GM18858 (cell line): ENCODE data around the gene CLSTN2.
"Not testable (repeated sequence)": the region's sequence is repeated elsewhere in the genome, so short reads cannot be mapped to it uniquely, and the experiment has no call there.

ENCODE experiments used
- ATAC-seq: cut with Tn5 transposase; IDR thresholded peaks from one replicate; pipeline ENCODE4 v1.9.1; 2021; ENCODE audit not compliant: unreplicated experiment

The CLSTN2 gene

DNA sequence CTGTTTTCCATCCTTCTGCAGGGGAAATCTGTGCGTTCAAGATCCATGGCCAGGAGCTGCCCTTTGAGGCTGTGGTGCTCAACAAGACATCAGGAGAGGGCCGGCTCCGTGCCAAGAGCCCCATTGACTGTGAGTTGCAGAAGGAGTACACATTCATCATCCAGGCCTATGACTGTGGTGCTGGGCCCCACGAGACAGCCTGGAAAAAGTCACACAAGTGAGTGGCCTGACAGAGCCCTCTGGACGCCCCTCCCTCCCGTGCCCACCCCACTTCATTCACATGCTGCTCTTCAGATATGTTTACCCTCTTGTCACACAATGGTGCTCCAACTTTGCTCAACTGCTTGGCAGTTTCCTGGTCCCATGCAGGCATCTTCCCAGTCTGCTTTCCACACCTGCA, 468.6 kb downstream of the CLSTN2 start:
- no peak for ATAC-seq

DNA sequence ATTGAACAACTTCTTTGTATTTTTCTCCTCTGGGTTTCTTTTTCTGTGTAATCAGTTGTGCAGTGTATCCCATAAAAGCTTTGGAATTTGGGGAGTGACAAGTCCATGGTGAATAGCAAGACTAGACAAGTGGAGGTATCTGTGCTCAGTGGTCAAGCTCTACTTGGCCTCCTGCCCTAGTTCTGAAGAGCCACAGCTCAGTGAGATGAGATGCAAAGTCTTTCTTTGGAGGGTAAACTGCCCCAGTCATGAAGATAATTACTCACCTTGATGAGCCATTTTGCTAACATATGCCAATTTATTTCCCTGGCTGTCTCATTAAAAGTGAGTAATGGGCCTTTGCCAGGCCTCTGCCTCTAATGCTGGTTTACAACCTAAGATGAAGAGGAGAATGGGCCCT, 471.7 kb downstream of the CLSTN2 start:
- ATAC-seq: no peak

- no peak for ATAC-seq
Observed at GRCh38 chr3:140408252-140408651, 473.3 kb downstream of the CLSTN2 start.

GRCh38 chr3:140416666-140417065, 481.7 kb downstream of the CLSTN2 start:
- ATAC-seq: no peak

GRCh38 chr3:140420621-140421357, 485.8 kb downstream of the CLSTN2 start:
- no peak for ATAC-seq

GRCh38 chr3:140421884-140422283, 486.9 kb downstream of the CLSTN2 start:
- no peak for ATAC-seq

GRCh38 chr3:140423146-140423545, 488.2 kb downstream of the CLSTN2 start:
- ATAC-seq: no peak

- not testable (repeated sequence) for ATAC-seq
Observed at GRCh38 chr3:140423574-140423973, 488.6 kb downstream of the CLSTN2 start.

DNA sequence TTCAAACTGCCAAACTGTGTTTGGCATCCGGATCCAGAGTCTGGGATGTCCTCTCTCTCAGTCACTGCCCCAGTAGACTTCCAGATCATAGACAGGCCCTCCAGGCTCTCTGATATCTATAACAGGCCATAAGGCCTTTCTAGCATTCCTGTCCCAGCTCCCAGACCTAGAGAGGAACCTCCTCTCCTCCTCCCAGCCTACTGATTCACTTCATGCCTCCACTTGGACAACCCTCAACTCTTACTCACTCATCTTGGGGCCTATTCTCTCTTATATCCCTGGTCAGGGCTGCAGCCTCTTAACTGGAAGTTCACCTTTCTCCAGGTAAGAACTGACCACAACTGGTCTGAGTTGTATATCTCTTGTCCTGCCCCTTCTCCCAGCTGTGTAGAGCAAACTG, 489.2 kb downstream of the CLSTN2 start:
- ATAC-seq: no peak

DNA sequence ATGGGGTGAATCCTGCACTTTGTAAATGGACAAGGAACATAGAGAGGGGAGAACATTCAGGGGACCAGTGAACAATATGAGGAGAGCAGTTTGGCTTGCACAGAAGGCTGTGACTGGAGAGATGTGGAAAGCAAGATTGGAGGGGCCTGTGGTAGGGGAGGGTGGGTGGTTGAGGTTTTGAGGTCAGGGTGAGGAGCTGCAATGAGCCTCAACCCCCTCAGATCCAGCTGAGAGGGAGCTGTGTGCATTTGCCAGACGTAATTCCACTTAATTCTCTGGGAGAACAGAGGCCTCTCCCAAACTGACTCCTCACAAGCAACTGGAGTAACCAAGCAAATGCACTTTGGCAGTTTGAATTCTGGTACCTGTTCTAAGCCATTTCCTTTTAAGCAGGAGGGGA, 489.7 kb downstream of the CLSTN2 start:
- no peak for ATAC-seq

DNA sequence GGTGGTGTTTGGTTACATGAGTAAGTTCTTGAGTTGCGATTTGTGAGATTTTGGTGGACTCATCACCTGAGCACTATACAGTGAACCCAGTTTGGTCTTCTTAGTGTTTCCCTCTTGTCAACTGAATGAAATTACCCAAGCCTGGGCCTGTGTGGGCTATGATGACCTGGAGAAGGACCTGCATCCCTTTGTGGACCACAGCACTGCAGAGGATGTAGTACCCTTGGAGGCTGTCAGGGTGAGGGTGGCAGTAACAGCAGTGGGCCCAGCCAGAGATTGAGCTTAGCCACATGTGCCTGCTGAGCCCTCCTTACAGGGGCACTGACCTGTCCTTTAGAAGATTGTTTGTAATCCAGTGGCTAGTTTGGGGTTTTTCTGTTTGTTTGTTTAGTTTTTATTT, 492.8 kb downstream of the CLSTN2 start:
- no peak for ATAC-seq

GRCh38 chr3:140428380-140428779, 493.4 kb downstream of the CLSTN2 start:
- ATAC-seq: no peak

- ATAC-seq: no peak
Observed at GRCh38 chr3:140429791-140430190, 494.8 kb downstream of the CLSTN2 start.

DNA sequence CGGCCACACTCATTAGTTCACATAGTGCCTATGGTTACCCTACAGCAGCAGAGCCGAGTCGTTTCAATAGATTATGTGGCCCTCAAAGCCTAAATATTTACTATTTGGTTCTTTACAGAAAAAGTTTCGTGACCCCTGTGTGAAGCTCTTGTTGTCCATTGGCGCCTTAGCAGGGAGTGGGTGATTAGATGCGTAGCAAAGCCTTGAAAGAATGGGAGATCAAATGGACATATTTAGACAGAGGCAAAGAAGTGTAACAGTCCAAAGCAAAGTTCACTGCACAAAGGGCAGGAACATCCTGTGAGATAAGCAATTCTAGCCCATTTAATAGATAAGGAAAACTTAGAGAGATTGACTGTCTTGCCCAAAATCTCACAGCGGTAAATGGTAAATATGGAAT, 495.5 kb downstream of the CLSTN2 start:
- ATAC-seq: no peak

- no peak for ATAC-seq
Observed at GRCh38 chr3:140432229-140432669, 497.3 kb downstream of the CLSTN2 start.

DNA sequence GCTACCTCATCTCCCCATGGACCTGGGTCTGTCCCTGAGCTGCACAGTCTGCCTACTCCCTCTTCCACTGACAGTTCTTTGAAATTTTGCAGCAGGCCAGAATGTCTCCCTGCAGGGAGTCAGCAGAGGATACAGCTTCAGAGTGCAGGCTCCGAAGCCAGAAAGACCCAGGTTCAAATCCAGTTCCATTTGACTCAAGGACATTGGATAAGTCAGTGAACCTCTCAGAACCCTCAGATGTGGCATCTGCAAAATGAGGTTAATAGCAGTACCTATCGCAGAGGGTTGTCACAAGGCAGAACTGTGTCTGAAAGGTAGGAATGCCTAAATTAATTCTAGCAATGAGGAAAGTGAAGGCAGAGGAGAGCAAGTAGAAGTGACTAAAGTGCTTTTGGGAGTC, 498.4 kb downstream of the CLSTN2 start:
- no peak for ATAC-seq

DNA sequence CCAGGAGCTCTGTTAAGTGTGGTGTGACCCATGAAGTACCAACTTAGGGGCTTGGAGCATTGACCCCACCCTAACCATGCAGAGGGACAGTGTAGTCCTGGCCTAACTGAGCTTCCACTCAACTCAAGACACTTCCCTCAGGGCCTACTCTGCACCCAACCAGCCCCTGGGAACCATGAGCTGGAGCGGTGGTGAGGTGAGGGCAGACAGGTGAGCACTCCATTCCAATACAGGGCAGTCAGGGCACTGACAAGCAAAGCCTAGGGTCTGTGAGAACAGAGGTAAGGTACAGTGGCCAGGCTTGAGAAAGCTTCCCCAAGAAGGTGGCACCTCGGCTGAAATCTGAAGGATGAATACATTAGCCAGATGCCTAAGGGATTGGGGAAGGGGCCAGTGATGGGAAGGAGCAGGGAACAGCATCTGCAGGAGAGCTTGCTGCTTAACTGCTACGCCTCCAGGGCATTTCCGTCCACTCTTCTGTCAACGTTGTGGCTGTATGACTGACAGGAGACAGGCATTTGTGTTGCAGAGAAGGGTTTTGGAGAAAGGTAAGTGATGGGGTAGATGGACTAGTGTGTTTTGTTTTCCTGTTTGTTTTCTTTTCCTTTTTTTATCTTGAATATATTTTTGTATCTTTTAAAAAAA, 499.4 kb downstream of the CLSTN2 start:
- no peak for ATAC-seq

- ATAC-seq: no peak
Observed at GRCh38 chr3:140436421-140436820, 501.4 kb downstream of the CLSTN2 start.

- no peak for ATAC-seq
Observed at GRCh38 chr3:140438736-140439470, 503.9 kb downstream of the CLSTN2 start.

GRCh38 chr3:140439527-140439926, 504.5 kb downstream of the CLSTN2 start:
- ATAC-seq: no peak

- no peak for ATAC-seq
Observed at GRCh38 chr3:140440446-140440845, 505.5 kb downstream of the CLSTN2 start.

DNA sequence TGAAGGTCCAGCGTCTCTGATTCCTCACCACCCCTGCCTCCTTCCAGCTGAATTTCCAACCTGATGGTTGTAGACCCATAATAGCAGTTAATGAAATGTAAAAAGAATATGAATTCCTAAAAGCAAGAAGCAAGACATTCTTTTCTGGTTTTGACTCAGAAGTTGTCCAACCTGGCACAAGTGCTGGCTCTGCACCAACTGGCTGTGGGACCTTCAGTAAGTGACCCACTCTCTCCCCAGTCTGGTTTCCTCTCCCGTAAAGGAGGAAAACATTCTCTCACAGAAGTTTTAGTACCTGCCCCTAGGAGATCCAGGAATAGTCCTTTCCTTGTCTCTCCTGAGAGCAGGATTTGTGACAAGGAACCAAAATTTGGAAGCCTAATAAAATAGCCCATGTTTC, 506.0 kb downstream of the CLSTN2 start:
- no peak for ATAC-seq
